Astrocyte of the spinal cord (primary cell): ENCODE measurements around the gene LAMTOR4.
"Not testable (repeated sequence)": the region's sequence is repeated elsewhere in the genome, so short reads cannot be mapped to it uniquely, and the experiment has no call there.

Experiments used
- DNase-seq: peaks from one replicate; pipeline ENCODE4 v3.0.0; 2011; ENCODE audit warnings: low read depth, low spot score
- H3K4me3 ChIP-seq: 2 replicates; pipeline ENCODE4 v1.5.1; 2011; ENCODE audit warnings: low read depth, mild to moderate bottlenecking, low read length, moderate library complexity
- CTCF ChIP-seq: IDR thresholded peaks from 2 replicates; pipeline ENCODE4 v1.5.1; 2012; ENCODE audit warnings: low read depth, mild to moderate bottlenecking, low read length, inconsistent platforms
- in situ Hi-C: cut with HindIII; loops from 2 replicates; pipeline ENCODE4 v1.10.0; 2017; ENCODE audit warnings: low sequenced_read_pairs

Gene LAMTOR4

GRCh38 chr7:100190048-100190711, 41.5 kb downstream of the LAMTOR4 start:
- in situ Hi-C loops: no loop called here
- H3K4me3 ChIP-seq: no peak overlapping the region
- peak; percentile 58 for DNase-seq
- peak; percentile 41 for TF ChIP-seq CTCF

- in situ Hi-C loops: no loop called here
- H3K4me3 ChIP-seq: no peak overlapping the region
- TF ChIP-seq CTCF: no peak
- peak; percentile 36 for DNase-seq
Observed at GRCh38 chr7:100191775-100192174, 43.1 kb downstream of the LAMTOR4 start.

GRCh38 chr7:100192281-100192862, 43.7 kb downstream of the LAMTOR4 start:
- DNase-seq, H3K4me3 ChIP-seq, in situ Hi-C loops: not testable (repeated sequence)

- no peak for TF ChIP-seq CTCF
- H3K4me3 ChIP-seq: no peak overlapping the region
- in situ Hi-C loops: no loop called here
- no peak for DNase-seq
Observed at GRCh38 chr7:100192969-100193368, 44.3 kb downstream of the LAMTOR4 start.

GRCh38 chr7:100195222-100195621, 46.5 kb downstream of the LAMTOR4 start:
- no peak for TF ChIP-seq CTCF

GRCh38 chr7:100195901-100196322, 47.2 kb downstream of the LAMTOR4 start:
- H3K4me3 ChIP-seq, DNase-seq, in situ Hi-C loops: not testable (repeated sequence)

More at GRCh38 chr7:100195222-100195621, 46.5 kb downstream of the LAMTOR4 start:
- in situ Hi-C loops: no loop called here
- H3K4me3 ChIP-seq: no peak overlapping the region
- no peak for DNase-seq

- no peak for TF ChIP-seq CTCF
- in situ Hi-C loops: no loop called here
- no peak overlapping the region for H3K4me3 ChIP-seq
- no peak for DNase-seq
Observed at GRCh38 chr7:100198266-100198665, 49.5 kb downstream of the LAMTOR4 start.

- no peak for DNase-seq
- H3K4me3 ChIP-seq: no peak overlapping the region
- in situ Hi-C loops: no loop called here
- TF ChIP-seq CTCF: no peak
Observed at GRCh38 chr7:100200693-100201092, 52.0 kb downstream of the LAMTOR4 start.
